Kidney (tissue), 14 donors: ENCODE measurements around the gene TIFAB. TPM values are rescaled to one million over a fixed set of nuclear protein-coding genes. Genes with fewer than 3 reads are reported as not detected.

Experiments used
- DNase-seq, 5 donors: peaks; one replicate each; pipeline ENCODE4 v3.0.0-alpha.2; 2013 to 2020
- FAIRE-seq: peaks from 2 replicates; lab custom pipeline; 2012; peaks lifted over from hg19 to GRCh38; lab: Jason Lieb, UNC
- H3K27ac ChIP-seq, 2 donors: one replicate each; pipeline ENCODE4 v1.7.0; 2013; ENCODE audit warnings: low read depth in 2 of 2, low read length in 2 of 2, inconsistent platforms in 1 of 2
- H3K27me3 ChIP-seq: one replicate; pipeline ENCODE4 v1.7.1; 2013; ENCODE audit warnings: low read length, inconsistent platforms; ENCODE audit not compliant: control insufficient read depth, insufficient read depth
- H3K36me3 ChIP-seq, 3 donors: one replicate each; pipeline versions ENCODE4 v1.7.0 to v1.7.1; 2013; ENCODE audit warnings: low read length in 3 of 3, control low read depth in 1 of 3, inconsistent platforms in 1 of 3; ENCODE audit not compliant: insufficient read depth in 3 of 3, control insufficient read depth in 2 of 3
- H3K4me1 ChIP-seq, 3 donors: one replicate each; pipeline versions ENCODE4 v1.7.0 to v1.7.1; 2013; ENCODE audit warnings: low read length in 3 of 3, inconsistent platforms in 1 of 3, low read depth in 1 of 3; ENCODE audit not compliant: control insufficient read depth in 2 of 3, insufficient read depth in 2 of 3
- H3K4me3 ChIP-seq, 3 donors: one replicate each; pipeline versions ENCODE4 v1.7.0 to v1.8.1; 2013; ENCODE audit warnings: low read length in 3 of 3, control low read depth in 1 of 3, inconsistent platforms in 1 of 3
- H3K9ac ChIP-seq, 3 donors: one replicate each; pipeline versions ENCODE4 v1.7.0 to v1.7.1; 2013; ENCODE audit warnings: low read length in 3 of 3, control low read depth in 1 of 3, inconsistent platforms in 1 of 3
- H3K9me3 ChIP-seq, 3 donors: one replicate each; pipeline versions ENCODE4 v1.7.0 to v1.7.1; 2013; ENCODE audit warnings: low read length in 3 of 3, control low read depth in 1 of 3, inconsistent platforms in 1 of 3; ENCODE audit not compliant: control insufficient read depth in 2 of 3, insufficient read depth in 1 of 3
- CTCF ChIP-seq: IDR thresholded peaks from 3 replicates; pipeline ENCODE4 v1.5.1; 2012; ENCODE audit warnings: mild to moderate bottlenecking, moderate library complexity, borderline replicate concordance; ENCODE audit not compliant: insufficient read depth; ENCODE audit errors: extremely low read depth
- intact Hi-C: fragments of 100-400 bp; cut with DNase I; formaldehyde crosslinking; loops from one replicate; pipeline ENCODE4 v1.11.1; 2022
- polyA plus RNA-seq: library from polyadenylated mRNA; stranded (reverse); fragments of 350-450 nt; fragmentation: Illumina TruSeq; extraction: RNeasy Lipid Tissue Mini Kit (QIAGEN cat#74804); gene quantifications from one replicate; pipeline ENCODE4 v1.2.3, GENCODE V29; 2014; ENCODE audit warnings: low read depth, low replicate concordance; ENCODE audit not compliant: insufficient read depth
- total RNA-seq: library from RNA; stranded (reverse); fragmentation: NEBNext Ultra II Directional; extraction: Animal tissue kit (Norgen Biotek cat#: 25700); gene quantifications from one replicate; pipeline ENCODE4 v1.2.1, GENCODE V29; 2021
- donor health status: control.
- donor health status: control.
- donor health status: control.
- donor health status: control.
- donor health status: control.
- donor health status: DM: yes; HTN: yes; CAD: no.
- donor health status: Normal renal cell carcinoma (clear cell type).

Gene TIFAB
- total and polyA plus RNA-seq, 2 donors from 2014 or later: 0.13 TPM; not detected in 1

- Histone ChIP-seq H3K9ac (no peak overlapping the region), H3K27me3 (peaks cover 34% of the 10 kb centered on the region), H3K4me3 (no peak overlapping the region), H3K4me1 (peaks cover 0 to 2% (median 0%) of the 10 kb centered on the region in 3 donors), H3K27ac (no peak overlapping the region), H3K36me3 (no peaks in the 10 kb centered on the region), H3K9me3 (no peaks in the 10 kb centered on the region)
- DNase-seq (peak in 3 of 5 donors; percentile 19 to 48 (median 27)), FAIRE-seq (no peak)
- no peak for TF ChIP-seq CTCF
- intact Hi-C loops: no loop called here
Measured at GRCh38 chr5:135491552-135492318, 39.6 kb upstream of the TIFAB start.

GRCh38 chr5:135491038-135491551, 38.9 kb upstream of the TIFAB start:
- FAIRE-seq: no peak
- Histone ChIP-seq H3K9ac (no peak overlapping the region), H3K27me3 (peaks cover 39% of the 10 kb centered on the region)

GRCh38 chr5:135490245-135491037, 38.3 kb upstream of the TIFAB start:
- no peak overlapping the region for H3K4me3 ChIP-seq
- H3K4me1 ChIP-seq: peaks cover 0 to 2% (median 0%) of the 10 kb centered on the region in 3 donors
- H3K27me3 ChIP-seq: peaks cover 39% of the 10 kb centered on the region

More at GRCh38 chr5:135491038-135491551, 38.9 kb upstream of the TIFAB start:
- intact Hi-C loops: no loop called here
- no peak for DNase-seq
- H3K4me1 ChIP-seq: peaks cover 0 to 2% (median 0%) of the 10 kb centered on the region in 3 donors
- no peak for TF ChIP-seq CTCF
- no peaks in the 10 kb centered on the region for H3K36me3 ChIP-seq
- H3K27ac ChIP-seq: no peak overlapping the region
- no peaks in the 10 kb centered on the region for H3K9me3 ChIP-seq
- no peak overlapping the region for H3K4me3 ChIP-seq

More at GRCh38 chr5:135490245-135491037, 38.3 kb upstream of the TIFAB start:
- DNase-seq: peak in 2 of 5 donors; percentile 38 to 54
- Histone ChIP-seq H3K9me3 (no peaks in the 10 kb centered on the region), H3K27ac (no peak overlapping the region), H3K9ac (no peak overlapping the region), H3K36me3 (no peaks in the 10 kb centered on the region)
- intact Hi-C loops: no loop called here
- no peak for FAIRE-seq
- no peak for TF ChIP-seq CTCF
